Ovary (tissue), 3 donors: Measurements from ENCODE around the gene VPS37B.

Experiments
- CTCF ChIP-seq, 3 donors: fragments of 450-650 bp in 2 of 3; fragments of 200-600 bp in 1 of 3; IDR thresholded peaks; one replicate each; pipeline versions ENCODE4 v1.5.1 to v1.8.0; 2016 to 2022; ENCODE audit warnings: antibody characterized with exemption in 3 of 3, mild to moderate bottlenecking in 1 of 3
- POLR2A ChIP-seq: fragments of 450-650 bp; IDR thresholded peaks from one replicate; pipeline ENCODE4 v1.6.1; 2017; ENCODE audit warnings: antibody characterized with exemption, mild to moderate bottlenecking, moderate library complexity
- donor health status: DM: no; HTN: no; CAD: no.

GRCh38 chr12:122859303-122860039, 36.5 kb downstream of the VPS37B start:
- TF ChIP-seq CTCF (IDR thresholded peaks at IDR 0.05) (no peak), POLR2A (no peak)
